Natural killer cell (primary cell): ENCODE measurements around the gene NCOR1. TPM values are rescaled to one million over a fixed set of nuclear protein-coding genes. Genes with fewer than 3 reads are reported as not detected.

Source experiments
- ATAC-seq, 3 donors: fragments of 150-1000 bp in 2 of 3; fragments of 200-7000 bp in 1 of 3; cut with Tn5 transposase; 1 replicate in 1 of 3; 2 replicates in 2 of 3; pipeline ENCODE4 v1.10.0; 2021; ENCODE audit warnings: mild to moderate bottlenecking in 2 of 3, moderate library complexity in 2 of 3
- DNase-seq, 2 donors: peaks; one replicate each; pipeline versions ENCODE4 v3.0.0 to v3.0.0-alpha.2; 2013 to 2021; ENCODE audit warnings: mixed read lengths in 1 of 2
- H3K27ac ChIP-seq: one replicate; pipeline ENCODE4 v1.5.1; 2013; ENCODE audit warnings: mild to moderate bottlenecking, low read length
- H3K27me3 ChIP-seq: one replicate; pipeline ENCODE4 v1.6.1; 2013; ENCODE audit warnings: low read length; ENCODE audit not compliant: control insufficient read depth, insufficient read depth
- H3K36me3 ChIP-seq: one replicate; pipeline ENCODE4 v1.6.1; 2013; ENCODE audit warnings: low read length; ENCODE audit not compliant: control insufficient read depth, insufficient read depth
- H3K4me1 ChIP-seq: one replicate; pipeline ENCODE4 v1.6.1; 2013; ENCODE audit warnings: low read length; ENCODE audit not compliant: control insufficient read depth, insufficient read depth
- H3K4me3 ChIP-seq: one replicate; pipeline ENCODE4 v1.5.1; 2013; ENCODE audit warnings: low read length
- H3K9me3 ChIP-seq: one replicate; pipeline ENCODE4 v1.6.1; 2013; ENCODE audit warnings: low read length; ENCODE audit not compliant: control insufficient read depth, insufficient read depth
- H3K27ac Mint-ChIP-seq, 2 donors: one replicate each; pipeline ENCODE4 v1.8.0; 2022; ENCODE audit warnings: mild to moderate bottlenecking in 2 of 2, mixed read lengths in 2 of 2, moderate library complexity in 1 of 2
- H3K27me3 Mint-ChIP-seq, 2 donors: one replicate each; pipeline ENCODE4 v1.8.0; 2022; ENCODE audit warnings: low read depth in 2 of 2, mixed read lengths in 2 of 2
- H3K36me3 Mint-ChIP-seq: one replicate; pipeline ENCODE4 v1.8.0; 2022; ENCODE audit warnings: mixed read lengths
- H3K4me1 Mint-ChIP-seq, 2 donors: one replicate each; pipeline ENCODE4 v1.8.0; 2022; ENCODE audit warnings: mixed read lengths in 2 of 2
- H3K4me3 Mint-ChIP-seq: one replicate; pipeline ENCODE4 v1.8.0; 2022; ENCODE audit warnings: mild to moderate bottlenecking, moderate library complexity, mixed read lengths
- H3K9me3 Mint-ChIP-seq, 2 donors: one replicate each; pipeline ENCODE4 v1.8.0; 2022; ENCODE audit warnings: mixed read lengths in 2 of 2
- CTCF ChIP-seq: fragments of 200-600 bp; IDR thresholded peaks from one replicate; pipeline ENCODE4 v1.8.0; 2022; ENCODE audit warnings: antibody characterized with exemption
- WGBS: methylation state at CpG from one replicate; pipeline ENCODE4 v1.1.7; 2013; ENCODE audit warnings: missing lambda C conversion rate; ENCODE audit not compliant: insufficient coverage; 5-methylcytosine and 5-hydroxymethylcytosine counted together
- intact Hi-C: fragments of 100-400 bp; cut with micrococcal nuclease; formaldehyde crosslinking; loops from one replicate; pipeline ENCODE4 v1.14.2; 2022
- total RNA-seq, 4 donors: library from RNA; stranded (reverse); fragments of 120-200 nt in 1 of 4; gene quantifications; one replicate each; pipeline versions ENCODE4 v1.2.3 to v1.2.4, GENCODE V29; 2013 to 2022

NCOR1 gene
- total RNA-seq, 3 donors from 2014 or later (not counting 1 experiment from before 2014, with no cell fraction given), result 195 to 238 (median 238) TPM

- no peak for DNase-seq
- Histone ChIP-seq H3K27me3 (no peaks in the 10 kb centered on the region), H3K4me1 (no peaks in the 10 kb centered on the region), H3K9me3 (no peaks in the 10 kb centered on the region), H3K27ac (no peak overlapping the region), H3K36me3 (no peaks in the 10 kb centered on the region), H3K4me3 (no peak overlapping the region)
- WGBS, result 98% methylated on average over 6 of the region's 6 CpGs
- no peak for TF ChIP-seq CTCF
- ATAC-seq, result no peak
- no peaks in the 10 kb centered on the region for H3K36me3 Mint-ChIP-seq
- peak overlapping the region in 1 of 2 donors; percentile 14 for H3K27ac Mint-ChIP-seq
- no peaks in the 10 kb centered on the region for H3K9me3 Mint-ChIP-seq
- H3K4me3 Mint-ChIP-seq, result no peak overlapping the region
- intact Hi-C loops, result no loop called here
- H3K27me3 Mint-ChIP-seq, result no peaks in the 10 kb centered on the region
- peaks cover 6 to 9% of the 10 kb centered on the region in 2 donors for H3K4me1 Mint-ChIP-seq
These were observed 35.7 kb upstream of the NCOR1 start for GRCh38 chr17:16251043-16251442.

GRCh38 chr17:16250635-16251034, 35.3 kb upstream of the NCOR1 start:
- no peaks in the 10 kb centered on the region for H3K36me3 ChIP-seq
- Mint-ChIP-seq H3K27ac (peak overlapping the region in 1 of 2 donors; percentile 14), H3K4me3 (no peak overlapping the region), H3K4me1 (peaks cover 6 to 9% of the 10 kb centered on the region in 2 donors), H3K27me3 (no peaks in the 10 kb centered on the region), H3K36me3 (no peaks in the 10 kb centered on the region), H3K9me3 (no peaks in the 10 kb centered on the region)
- no peak overlapping the region for H3K27ac ChIP-seq
- intact Hi-C loops, result no loop called here
- no peaks in the 10 kb centered on the region for H3K9me3 ChIP-seq
- WGBS, result no CpG with 5 or more reads among the region's 1 CpG
- no peak overlapping the region for H3K4me3 ChIP-seq
- no peaks in the 10 kb centered on the region for H3K27me3 ChIP-seq
- TF ChIP-seq CTCF, result no peak
- no peak for ATAC-seq
- no peak for DNase-seq
- no peaks in the 10 kb centered on the region for H3K4me1 ChIP-seq

GRCh38 chr17:16247586-16247984, 32.3 kb upstream of the NCOR1 start:
- Mint-ChIP-seq H3K4me1 (peaks cover 5 to 11% of the 10 kb centered on the region in 2 donors), H3K36me3 (no peaks in the 10 kb centered on the region), H3K9me3 (no peaks in the 10 kb centered on the region), H3K4me3 (no peak overlapping the region), H3K27me3 (no peaks in the 10 kb centered on the region), H3K27ac (no peak overlapping the region)
- no peak overlapping the region for H3K27ac ChIP-seq
- H3K36me3 ChIP-seq, result no peaks in the 10 kb centered on the region
- no peak overlapping the region for H3K4me3 ChIP-seq
- H3K9me3 ChIP-seq, result no peaks in the 10 kb centered on the region
- WGBS, result 99% methylated on average over 4 of the region's 7 CpGs
- no peaks in the 10 kb centered on the region for H3K27me3 ChIP-seq
- ATAC-seq (no peak), DNase-seq (no peak)
- intact Hi-C loops, result no loop called here
- H3K4me1 ChIP-seq, result no peaks in the 10 kb centered on the region
- no peak for TF ChIP-seq CTCF

- Mint-ChIP-seq H3K27ac (no peak overlapping the region), H3K4me1 (peaks cover 5 to 11% of the 10 kb centered on the region in 2 donors), H3K9me3 (no peaks in the 10 kb centered on the region), H3K4me3 (no peak overlapping the region), H3K36me3 (no peaks in the 10 kb centered on the region), H3K27me3 (no peaks in the 10 kb centered on the region)
- DNase-seq, result no peak
- Histone ChIP-seq H3K36me3 (no peaks in the 10 kb centered on the region), H3K4me1 (no peaks in the 10 kb centered on the region), H3K27me3 (no peaks in the 10 kb centered on the region), H3K27ac (no peak overlapping the region), H3K4me3 (no peak overlapping the region), H3K9me3 (no peaks in the 10 kb centered on the region)
- intact Hi-C loops, result no loop called here
- WGBS, result 84% methylated on average over 8 of the region's 9 CpGs
- TF ChIP-seq CTCF, result no peak
- no peak for ATAC-seq
These were observed 28.6 kb upstream of the NCOR1 start for GRCh38 chr17:16243801-16244567.
